GM03348 (cell line): ENCODE results near the gene RBM39.
"Not testable (repeated sequence)": the region's sequence is repeated elsewhere in the genome, so short reads cannot be mapped to it uniquely, and the experiment has no call there.

Experiments used
- DNase-seq: peaks from one replicate; pipeline ENCODE4 v3.0.0; 2012; ENCODE audit warnings: low spot score

RBM39 gene

DNA sequence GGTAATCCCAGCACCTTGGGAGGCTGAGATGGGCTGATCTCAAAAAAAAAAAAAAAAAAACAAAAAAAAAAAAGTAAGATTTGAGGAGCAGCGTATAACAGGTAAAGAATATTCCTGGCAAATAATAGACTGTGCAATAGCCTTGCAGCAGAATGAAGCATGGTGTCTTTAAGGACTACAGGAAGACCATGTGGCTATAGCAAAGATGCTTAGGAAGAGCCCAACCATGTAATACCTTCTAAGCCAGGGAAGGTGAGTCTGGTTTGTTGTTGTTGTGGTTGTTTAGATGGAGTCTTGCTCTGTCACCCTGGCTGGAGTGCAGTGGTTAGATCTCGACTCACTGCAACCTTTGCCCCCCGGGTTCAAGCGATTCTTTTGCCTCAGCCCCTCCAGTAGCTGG is 14.3 kb upstream of the RBM39 start:
- no peak for DNase-seq

DNA sequence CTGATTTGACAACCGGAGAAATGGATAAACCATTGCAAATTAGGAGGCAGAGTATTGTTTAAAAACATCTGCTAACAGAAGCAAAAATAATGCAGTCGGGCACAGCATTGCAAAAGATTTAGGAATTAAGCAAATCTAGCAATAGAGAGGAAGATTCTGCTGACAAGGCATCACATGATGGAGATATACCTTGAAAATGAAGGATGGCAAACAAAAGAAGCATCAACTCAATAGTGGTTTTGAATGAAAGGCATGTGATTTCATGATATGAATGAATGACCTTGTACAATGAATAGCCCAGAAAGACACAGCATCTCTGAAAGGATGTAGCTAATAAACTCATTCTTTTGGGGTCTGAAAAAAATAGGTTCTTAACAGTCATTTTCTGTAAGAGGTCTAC is 8.6 kb upstream of the RBM39 start:
- DNase-seq = no peak

DNA sequence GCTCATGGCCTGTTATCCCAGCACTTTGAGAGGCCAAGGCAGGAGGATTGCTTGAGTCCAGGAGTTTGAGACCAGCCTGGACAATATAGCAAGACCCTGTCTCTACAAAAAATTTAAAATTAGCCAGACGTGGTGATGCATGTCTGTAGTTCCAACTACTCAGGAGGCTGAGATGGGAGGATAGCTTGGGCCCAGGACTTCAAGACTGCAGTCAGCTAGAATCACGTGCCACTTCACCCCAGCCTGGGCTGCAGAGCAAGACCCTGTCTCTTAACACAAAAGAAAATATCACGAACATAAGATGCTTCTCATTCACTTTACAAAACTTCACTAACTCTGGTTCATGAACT is 2.4 kb upstream of the RBM39 start:
- DNase-seq = not testable (repeated sequence)

DNA sequence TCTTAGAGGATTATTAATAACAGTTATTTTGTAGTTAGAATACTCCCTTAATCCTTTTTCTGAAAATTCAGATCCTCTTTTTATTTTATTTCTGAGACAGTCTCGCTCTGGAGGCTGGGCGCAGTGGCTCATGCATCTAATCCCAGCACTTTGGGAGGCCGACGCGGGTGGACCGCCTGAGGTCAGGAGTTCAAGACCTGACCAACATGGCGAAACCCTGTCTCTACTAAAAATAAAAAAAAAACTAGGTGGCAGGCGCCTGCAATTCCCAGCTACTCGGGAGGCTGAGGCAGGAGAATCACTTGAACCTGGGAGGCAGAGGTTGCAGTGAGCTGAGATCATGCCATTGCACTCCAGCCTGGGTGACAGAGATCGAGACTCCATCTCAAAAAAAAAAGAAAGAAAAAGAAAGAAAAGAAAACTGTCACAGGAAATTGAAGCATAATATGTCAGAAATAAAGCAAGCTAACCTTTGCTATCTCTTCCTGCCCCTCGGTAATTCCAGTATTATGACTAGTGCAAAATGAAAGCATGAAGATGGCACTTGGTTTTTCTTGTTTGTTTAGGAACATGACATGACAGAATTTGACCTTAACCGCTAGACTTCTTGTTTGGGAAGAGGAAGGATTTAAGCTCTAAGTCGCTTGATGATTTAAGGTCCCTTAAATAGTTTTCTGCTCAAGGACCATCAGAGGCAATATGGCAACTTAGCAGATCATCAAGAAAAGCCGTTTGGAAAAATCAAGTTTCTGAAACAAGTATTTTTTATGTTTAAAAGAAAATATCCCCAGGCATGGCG is 1.8 kb upstream of the RBM39 start:
- no peak for DNase-seq

DNA sequence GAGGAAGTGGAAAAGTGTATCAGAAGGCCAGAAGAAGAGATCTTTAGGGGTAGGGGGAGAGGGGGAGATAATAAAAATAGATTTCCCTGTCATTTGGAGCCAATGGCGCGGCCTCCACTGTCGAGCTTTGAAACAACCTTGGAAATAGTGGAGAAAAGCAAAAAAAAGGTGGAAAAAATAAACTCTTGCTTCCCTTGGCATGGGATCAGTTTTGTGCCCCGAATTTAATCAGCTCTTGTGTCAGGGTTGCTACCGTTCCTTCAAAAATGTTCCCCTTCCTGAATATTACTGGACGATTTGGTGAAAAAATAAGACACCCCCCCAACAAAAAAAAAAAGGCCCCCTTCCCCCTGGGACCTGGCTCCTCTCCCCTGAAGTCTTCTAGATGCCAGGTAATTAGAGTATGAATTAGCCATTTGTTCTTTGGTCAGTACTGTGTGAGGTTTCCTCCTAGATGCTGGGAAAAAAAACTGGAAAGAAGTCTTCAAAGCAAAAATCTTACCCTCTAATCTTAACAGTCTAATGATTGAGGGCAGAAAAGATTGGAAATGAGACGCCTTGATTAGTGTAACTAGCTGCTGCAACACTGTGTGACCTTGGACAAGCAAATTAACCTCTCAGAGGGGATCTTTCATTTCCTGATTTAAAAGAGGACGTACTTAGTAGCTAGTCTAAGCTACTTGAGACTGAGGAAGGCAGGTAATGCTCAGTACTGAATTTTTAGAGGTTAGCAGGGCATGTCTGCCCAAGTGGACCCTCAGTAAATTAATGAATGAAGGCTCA is 872 bp upstream of the RBM39 start:
- DNase-seq = no peak

DNA sequence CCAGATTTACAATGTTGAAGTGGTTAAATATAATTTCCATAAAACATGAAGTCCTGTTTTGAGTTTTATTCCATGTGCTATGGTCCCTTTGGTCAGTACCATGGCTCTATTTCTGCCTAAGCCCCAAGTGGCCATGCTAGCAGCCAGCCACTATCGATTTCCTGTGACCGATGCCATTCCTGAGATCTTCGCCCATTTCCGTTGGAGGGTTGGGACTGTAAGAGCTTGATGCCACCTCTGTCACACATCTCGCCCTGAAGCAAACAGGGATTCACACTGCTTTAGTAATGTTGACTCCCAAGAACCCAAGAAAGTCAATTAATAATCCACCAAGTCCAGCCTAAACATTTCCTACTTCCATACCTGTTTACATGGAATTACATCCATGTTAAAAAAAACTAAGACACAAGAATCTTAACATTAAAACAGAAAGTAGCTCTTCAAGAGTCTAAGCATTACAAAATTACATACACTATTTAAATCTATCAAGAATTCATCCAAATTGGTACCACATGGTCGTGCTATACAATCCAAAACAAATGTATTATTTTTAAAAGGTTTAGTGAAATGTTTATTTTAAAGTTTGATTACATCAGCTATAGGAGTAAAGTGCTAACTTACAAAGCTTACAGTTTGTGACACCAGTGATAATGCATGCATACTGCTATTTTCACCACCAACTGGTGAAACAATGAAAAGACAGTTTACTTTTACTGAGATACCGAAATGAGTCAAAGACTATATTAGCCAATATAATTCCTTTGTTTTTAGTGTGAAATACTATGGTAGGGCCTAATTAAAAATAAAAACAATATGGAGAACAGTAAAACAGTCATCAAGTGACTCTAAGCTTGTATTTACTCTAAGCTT is 2.5 kb downstream of the RBM39 start:
- DNase-seq = peak; percentile 35

DNA sequence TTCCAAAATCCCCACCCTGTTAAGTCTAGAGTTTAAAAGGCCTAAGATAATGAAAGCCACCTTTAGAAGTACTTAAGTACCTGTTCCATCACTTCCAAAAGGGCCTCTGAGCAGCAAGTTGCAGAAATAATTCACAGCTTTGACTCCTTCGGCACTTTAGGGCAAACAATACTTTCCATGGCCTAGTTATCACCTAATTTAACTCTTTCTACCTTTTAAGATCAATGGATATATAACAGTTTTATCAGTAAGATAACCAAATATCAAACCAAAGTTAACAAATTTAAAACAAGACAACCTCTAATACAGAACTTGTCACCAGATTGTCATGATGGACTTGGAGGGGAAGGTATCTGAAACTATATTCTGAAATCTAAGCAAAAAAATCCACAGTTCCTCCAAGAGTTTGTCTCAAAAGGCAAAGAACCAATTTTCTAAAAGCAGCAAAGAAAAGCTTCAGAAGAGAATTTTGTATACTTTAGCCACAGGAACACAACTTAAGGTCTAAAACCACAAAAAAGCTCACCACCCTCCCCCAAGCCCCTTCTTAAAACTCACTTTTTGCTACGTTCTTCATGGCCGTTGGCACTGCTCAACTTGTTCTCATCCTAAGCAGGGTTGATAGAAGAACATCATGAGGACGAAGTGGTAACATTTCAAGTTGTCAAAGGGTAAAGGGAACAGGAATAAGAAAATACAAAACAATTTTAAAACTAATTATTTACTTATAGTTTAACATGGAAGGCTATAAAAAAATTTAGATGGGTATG is 3.5 kb downstream of the RBM39 start:
- no peak for DNase-seq

DNA sequence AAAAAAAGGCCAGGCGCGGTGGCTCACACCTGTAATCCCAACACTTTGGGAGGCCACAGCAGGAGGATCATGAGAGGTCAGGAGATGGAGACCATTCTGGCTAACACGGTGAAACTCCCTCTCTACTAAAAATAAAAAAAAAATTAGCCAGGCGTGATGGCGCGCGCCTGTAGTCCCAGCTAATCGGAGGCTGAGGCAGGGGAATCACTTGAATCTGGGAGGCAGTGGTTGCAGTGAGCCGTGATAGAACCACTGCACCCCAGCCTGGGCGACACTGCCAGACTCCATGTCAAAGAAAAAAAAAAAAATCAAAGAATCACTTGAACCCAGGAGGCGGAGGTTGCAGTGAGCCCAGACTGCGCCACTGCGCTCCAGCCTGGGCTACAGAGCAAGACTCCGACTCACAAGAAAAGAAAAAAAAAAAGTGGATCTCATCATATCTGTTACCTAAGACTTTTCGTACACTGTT is 4.2 kb downstream of the RBM39 start:
- no peak for DNase-seq

DNA sequence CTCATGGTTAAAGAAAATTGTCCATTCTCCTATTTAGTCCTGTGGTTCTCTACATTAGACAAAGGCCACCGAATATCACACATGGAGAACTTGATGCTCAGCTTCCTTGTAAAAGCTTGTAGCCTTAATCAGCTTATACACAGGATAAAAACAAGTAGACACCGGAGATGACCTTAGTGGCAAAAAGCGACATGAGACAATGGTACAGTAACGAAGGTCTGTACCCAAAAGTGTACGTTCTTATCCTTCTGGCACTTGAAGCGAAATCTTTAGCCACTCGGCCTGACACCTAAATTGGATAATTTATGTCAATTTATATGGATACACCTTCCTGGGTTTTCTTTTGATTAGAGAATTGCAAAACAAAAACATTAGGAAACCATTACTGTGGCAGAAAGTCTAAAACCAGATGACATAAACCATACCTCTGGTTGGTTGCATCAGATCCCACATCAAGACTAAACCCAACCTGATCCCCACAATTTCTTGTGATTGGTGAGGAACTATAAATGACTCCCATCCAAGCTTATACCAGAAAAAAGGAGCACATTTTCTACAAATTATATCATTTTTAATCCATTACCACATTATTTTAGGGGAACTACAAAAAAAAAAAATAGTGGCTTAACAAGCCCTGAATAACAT is 6.1 kb downstream of the RBM39 start:
- no peak for DNase-seq

DNA sequence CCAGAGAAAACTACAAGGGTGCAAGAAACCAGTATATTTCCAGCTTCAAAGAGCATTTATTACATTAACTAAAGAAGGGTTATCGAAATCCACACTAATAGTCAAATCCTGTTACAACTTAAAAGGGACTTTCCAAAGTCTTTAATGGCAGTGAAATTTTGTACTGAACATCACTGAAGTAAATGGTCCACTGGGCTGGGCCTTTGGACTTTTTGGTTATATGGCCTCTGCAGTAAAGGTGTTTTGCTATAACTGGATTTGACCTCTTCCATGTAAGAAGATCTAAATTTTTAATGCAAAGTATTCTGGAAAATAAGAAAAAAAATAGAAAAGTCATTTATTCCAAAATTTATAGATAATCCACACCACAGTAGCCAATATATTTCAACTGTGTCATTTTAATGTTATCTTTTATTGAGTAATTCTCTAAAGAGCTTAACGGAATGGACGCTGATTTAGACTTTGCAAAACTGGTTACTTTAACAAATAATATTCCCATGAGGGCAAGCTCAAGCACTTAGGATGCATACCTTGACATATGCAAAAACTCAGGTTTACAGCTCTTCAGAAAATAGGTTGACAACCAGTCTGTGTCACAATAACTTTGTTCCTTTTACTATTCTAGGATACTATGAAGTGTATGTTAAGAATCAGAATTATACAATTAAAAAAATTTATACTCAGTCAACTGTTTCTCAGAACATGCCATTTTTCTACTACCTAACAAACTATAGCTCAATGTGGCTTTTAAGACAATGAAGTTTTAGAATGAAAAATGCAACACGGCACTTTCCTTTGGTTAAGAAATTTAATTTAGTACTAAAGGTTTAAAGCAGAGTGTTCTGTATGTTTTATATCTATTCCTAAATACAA is 7.0 kb downstream of the RBM39 start:
- no peak for DNase-seq

DNA sequence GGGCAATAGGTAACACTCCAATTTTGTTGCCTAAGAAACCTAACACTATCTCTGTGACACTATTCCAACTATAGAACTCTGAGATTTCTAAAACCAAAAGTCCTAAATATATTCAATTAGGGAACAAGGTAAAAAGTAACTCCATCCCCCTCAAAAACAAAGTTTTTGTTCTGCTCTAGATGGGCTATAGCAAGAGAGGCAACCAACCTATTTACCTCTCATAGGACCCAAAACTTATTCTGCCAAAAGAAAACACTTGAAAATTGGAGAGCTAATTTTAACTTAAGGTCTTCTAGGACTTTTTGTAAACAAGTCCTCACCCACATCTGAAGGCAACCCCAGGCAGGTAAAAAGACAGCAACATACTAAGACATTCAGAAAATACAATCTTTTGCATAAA is 7.7 kb downstream of the RBM39 start:
- DNase-seq = no peak

DNA sequence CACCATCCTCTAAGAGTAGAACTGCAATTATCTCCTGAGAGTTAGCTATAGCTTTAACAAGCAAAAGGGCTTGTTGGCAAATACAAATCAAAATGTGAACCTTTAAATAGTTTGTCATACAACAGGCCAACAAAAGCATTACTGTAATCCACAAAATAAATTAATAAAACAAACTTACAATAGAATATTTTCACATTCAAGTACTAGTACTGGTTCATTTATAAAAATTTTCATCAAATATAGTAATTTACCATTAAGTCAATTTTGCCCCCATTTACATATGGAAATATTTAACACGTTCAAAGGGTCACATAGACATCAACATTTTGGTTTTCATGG is 9.4 kb downstream of the RBM39 start:
- DNase-seq = no peak

DNA sequence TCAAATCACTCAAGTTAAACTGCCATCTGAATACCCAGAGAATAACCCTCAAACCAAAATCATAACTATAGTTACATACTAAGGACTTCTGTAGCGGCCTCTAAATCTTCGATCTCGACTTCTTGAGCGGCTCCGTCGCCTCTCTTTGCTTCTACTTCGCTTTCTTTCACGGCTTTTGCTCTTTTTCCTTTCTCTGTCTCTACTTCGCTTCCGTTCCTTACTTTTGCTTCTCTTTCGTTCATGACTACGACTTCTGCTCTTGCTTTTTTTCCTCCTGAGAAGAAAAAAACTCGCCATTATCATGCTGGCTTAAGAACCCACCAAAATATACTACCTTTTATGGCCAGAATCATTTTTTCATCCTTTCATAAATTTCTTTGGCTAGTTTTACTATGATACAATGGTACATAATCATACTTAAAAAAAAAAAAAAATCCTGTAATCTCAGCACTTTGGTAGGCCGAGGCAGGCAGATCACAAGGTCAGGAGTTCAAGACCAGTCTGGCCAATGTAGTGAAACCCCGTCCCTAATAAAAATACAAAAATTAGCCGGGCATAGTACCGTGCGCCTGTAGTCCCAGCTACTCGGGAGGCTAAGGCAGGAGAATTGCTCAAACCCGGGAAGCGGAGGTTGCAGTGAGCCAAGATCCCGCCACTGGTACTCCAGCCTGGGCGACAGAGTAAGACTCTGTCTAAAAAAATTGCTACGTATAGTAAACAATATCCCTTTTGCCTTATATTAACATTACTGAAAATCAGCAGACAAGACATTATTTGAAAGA is 10.0 kb downstream of the RBM39 start:
- no peak for DNase-seq

DNA sequence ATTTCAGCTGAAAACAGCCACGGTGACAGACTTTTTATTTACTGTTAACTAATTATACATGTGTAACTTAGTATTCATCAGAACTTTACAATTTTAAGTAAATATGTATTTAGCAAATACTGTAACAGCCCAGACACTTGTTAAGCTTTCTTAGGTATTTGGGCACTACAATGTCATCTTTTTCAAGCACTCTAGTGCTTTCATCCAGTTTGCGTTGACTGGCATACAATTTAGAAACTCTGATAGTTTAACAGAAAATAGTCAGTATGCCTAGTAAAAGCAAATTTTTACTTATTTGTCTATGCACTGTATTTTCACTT is 10.6 kb downstream of the RBM39 start:
- DNase-seq = no peak

DNA sequence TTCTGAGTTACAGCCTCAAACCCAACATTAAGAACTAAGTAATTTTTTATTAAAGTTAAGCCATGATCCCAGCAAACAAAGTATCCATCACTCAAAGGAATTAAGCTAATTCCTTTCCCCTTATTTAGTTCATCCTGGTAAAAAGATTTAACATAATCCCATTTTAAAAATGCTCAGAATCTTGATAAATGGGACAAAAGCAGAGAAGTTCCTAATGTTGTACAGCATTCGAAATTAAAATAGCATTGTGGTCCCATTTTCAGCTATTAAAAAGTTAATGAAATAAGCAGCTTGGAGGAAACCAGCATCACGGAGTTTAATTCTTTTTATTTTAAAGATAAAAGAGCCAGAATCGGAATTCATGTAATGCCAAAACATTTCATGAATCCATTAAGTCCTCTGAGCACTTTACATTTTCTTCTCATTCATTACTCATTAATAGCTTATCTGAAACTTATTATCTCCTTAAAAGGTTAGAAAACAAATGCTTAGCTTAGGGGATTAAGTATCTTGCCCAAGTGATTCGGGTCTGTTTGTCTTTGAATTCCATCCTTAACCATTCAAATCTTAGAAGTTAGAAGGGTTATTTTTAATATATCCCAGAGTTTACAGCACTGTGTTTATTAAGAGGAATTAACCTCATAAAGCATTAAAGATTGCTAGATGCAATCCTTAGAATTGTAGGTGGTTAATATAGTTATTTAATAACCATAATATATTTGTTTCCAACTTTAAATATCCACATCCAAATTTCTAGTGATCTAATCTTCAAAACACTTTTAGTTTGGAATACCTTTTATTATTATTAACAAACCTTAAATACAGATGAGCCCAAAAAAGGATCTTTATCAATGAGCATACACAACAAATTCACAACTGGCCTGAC is 11.2 kb downstream of the RBM39 start:
- no peak for DNase-seq

DNA sequence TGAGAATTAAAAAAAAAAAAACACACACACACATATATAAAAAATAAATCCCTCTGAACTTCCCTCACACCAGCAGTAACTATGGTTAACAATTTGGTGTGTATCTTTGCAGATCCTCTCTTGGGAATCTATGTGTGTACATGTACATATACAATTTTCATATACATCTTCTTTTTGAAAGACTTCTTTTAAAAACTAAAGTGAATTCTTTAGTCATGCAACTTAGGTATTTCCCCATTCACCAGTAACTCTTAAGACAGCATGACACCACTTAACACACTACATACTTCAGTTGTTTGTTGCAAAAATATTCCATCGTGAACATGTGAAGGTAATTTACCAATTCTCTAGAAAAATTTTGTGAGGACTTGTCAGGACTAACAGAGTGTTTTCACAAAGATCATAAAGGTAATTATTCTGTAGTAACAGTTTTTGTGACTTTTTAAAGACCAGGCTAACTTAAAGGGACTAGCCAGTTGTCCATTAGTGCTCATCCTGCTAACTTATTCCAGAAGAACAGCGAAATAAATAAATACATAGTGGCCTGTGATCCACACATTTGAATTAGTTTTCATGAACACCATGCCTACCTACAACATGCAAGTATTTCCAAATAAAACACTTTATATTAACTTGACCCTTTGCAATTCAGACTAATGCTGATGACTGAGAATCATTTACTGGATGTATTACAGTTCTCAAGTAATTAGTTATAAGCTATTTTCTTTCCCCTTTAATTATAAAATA is 12.1 kb downstream of the RBM39 start:
- DNase-seq = no peak

DNA sequence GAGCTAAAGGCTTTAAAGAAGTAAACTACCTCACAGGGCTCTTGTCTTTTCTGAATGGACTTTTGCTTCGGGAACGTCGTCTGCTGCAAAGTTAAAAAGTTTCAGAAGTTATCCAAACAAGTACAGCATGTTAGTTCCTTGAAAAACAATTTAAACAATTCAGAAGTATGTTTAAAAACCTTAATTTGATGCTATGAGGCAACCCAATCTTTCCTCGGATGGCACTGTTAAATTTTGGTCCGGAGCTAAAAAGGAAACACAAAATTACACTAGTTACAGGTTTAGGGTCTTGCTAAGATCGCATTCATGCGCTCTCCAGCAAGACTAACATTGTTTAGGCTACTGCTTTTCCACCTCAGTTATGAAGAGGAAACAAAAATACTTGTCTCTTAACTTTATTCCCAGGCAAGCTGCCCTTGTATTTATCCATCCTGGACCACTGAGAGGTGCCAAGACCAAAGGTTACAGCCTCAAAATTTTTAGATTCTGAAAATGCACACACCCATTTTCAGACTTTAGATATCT is 12.7 kb downstream of the RBM39 start:
- DNase-seq = no peak
